Right lung (tissue), 5 donors: Measurements from ENCODE around the gene YOD1. TPM values are rescaled to one million over a fixed set of nuclear protein-coding genes. Genes with fewer than 3 reads are reported as not detected.
"Not testable (repeated sequence)": the region's sequence is repeated elsewhere in the genome, so short reads cannot be mapped to it uniquely, and the experiment has no call there.

Experiments
- DNase-seq, 2 donors: peaks; one replicate each; pipeline ENCODE4 v3.0.0-alpha.2; 2013
- polyA plus RNA-seq, 5 donors: library from polyadenylated mRNA; unstranded; fragments of 120-200 nt; gene quantifications; one replicate each; pipeline versions ENCODE4 v1.2.1 to v1.2.3, GENCODE V29; 2013; ENCODE audit warnings: inconsistent platforms in 1 of 5, low replicate concordance in 1 of 5; ENCODE audit not compliant: insufficient read length in 5 of 5, insufficient read depth in 1 of 5

Gene YOD1
- polyA plus RNA-seq, 5 donors: 9.6 to 17.9 (median 14.0) TPM

GRCh38 chr1:207050480-207051190, 373 bp downstream of the YOD1 start:
- peak; percentile 91 to 93 for DNase-seq

GRCh38 chr1:207049974-207050391, 1.0 kb downstream of the YOD1 start:
- DNase-seq: peak in 1 of 2 donors; percentile 40

GRCh38 chr1:207049514-207049913, 1.5 kb downstream of the YOD1 start:
- no peak for DNase-seq

GRCh38 chr1:207049054-207049453, 2.0 kb downstream of the YOD1 start:
- DNase-seq: no peak

GRCh38 chr1:207048041-207048440, 3.0 kb downstream of the YOD1 start:
- no peak for DNase-seq

GRCh38 chr1:207047505-207047904, 3.5 kb downstream of the YOD1 start:
- DNase-seq: no peak

GRCh38 chr1:207045453-207045852, 5.6 kb downstream of the YOD1 start:
- no peak for DNase-seq

- DNase-seq: not testable (repeated sequence)
Measured at GRCh38 chr1:207041397-207041796, 9.6 kb downstream of the YOD1 start.

- no peak for DNase-seq
Measured at GRCh38 chr1:207040181-207040533, 10.9 kb downstream of the YOD1 start.

- no peak for DNase-seq
Measured at GRCh38 chr1:207039380-207040180, 11.4 kb downstream of the YOD1 start.

GRCh38 chr1:207036865-207037264, 14.1 kb downstream of the YOD1 start:
- DNase-seq: no peak

- no peak for DNase-seq
Measured at GRCh38 chr1:207035877-207036551, 15.0 kb downstream of the YOD1 start.

- DNase-seq: no peak
Measured at GRCh38 chr1:207034998-207035397, 16.0 kb downstream of the YOD1 start.

GRCh38 chr1:207034208-207034607, 16.8 kb downstream of the YOD1 start:
- no peak for DNase-seq

- DNase-seq: no peak
Measured at GRCh38 chr1:207033302-207033701, 17.7 kb downstream of the YOD1 start.

GRCh38 chr1:207032528-207033017, 18.4 kb downstream of the YOD1 start, which contains the start of gene C1orf116:
C1orf116 (minus strand) TSS chr1:207032756; CDS start chr1:207027598, 5,158 bp downstream.
- DNase-seq: no peak

- DNase-seq: no peak
Measured at GRCh38 chr1:207031632-207032264, 19.3 kb downstream of the YOD1 start.

GRCh38 chr1:207031016-207031415, 20.0 kb downstream of the YOD1 start:
- DNase-seq: no peak

GRCh38 chr1:207030522-207031009, 20.4 kb downstream of the YOD1 start:
- no peak for DNase-seq

- DNase-seq: no peak
Measured at GRCh38 chr1:207029701-207030521, 21.1 kb downstream of the YOD1 start.
